Osteoblast (primary cell): Measurements from ENCODE around the gene NOX5. TPM values are rescaled to one million over a fixed set of nuclear protein-coding genes. Genes with fewer than 3 reads are reported as not detected.

Experiments used
- DNase-seq: peaks from one replicate; pipeline ENCODE4 v3.0.0; 2011; ENCODE audit warnings: low spot score, mixed read lengths; ENCODE audit not compliant: insufficient read length; ENCODE audit errors: missing footprints
- H2AFZ ChIP-seq: 2 replicates; pipeline ENCODE4 v1.6.0; 2011; ENCODE audit warnings: mild to moderate bottlenecking, low read length
- H3K27ac ChIP-seq: 2 replicates; pipeline ENCODE4 v1.5.1; 2011; ENCODE audit warnings: mild to moderate bottlenecking, low read depth, low read length, moderate library complexity
- H3K27me3 ChIP-seq: 2 replicates; pipeline ENCODE4 v1.6.0; 2012; ENCODE audit warnings: mild to moderate bottlenecking, control low read depth, inconsistent platforms, low read length, moderate library complexity; ENCODE audit not compliant: insufficient read depth
- H3K36me3 ChIP-seq: 2 replicates; pipeline ENCODE4 v1.5.1; 2011; ENCODE audit warnings: mild to moderate bottlenecking, low read length, control low read depth, moderate library complexity; ENCODE audit not compliant: insufficient read depth
- H3K4me1 ChIP-seq: 2 replicates; pipeline ENCODE4 v1.5.1; 2011; ENCODE audit warnings: mild to moderate bottlenecking, low read length, control low read depth, moderate library complexity; ENCODE audit not compliant: insufficient read depth
- H3K4me2 ChIP-seq: 2 replicates; pipeline ENCODE4 v1.6.0; 2011; ENCODE audit warnings: mild to moderate bottlenecking, low read length; ENCODE audit not compliant: insufficient read depth
- H3K4me3 ChIP-seq: fragments of 200-600 bp; sonication (generic); 3 replicates; pipeline ENCODE4 v1.5.1; 2012; ENCODE audit warnings: mild to moderate bottlenecking, low read length, inconsistent platforms; ENCODE audit not compliant: insufficient read depth
- H3K79me2 ChIP-seq: 2 replicates; pipeline ENCODE4 v1.6.0; 2012; ENCODE audit warnings: mild to moderate bottlenecking, low read length, control low read depth, inconsistent platforms; ENCODE audit not compliant: insufficient read depth
- H3K9me3 ChIP-seq: 2 replicates; pipeline ENCODE4 v1.5.1; 2011; ENCODE audit warnings: low read depth, low read length, control low read depth
- H4K20me1 ChIP-seq: 2 replicates; pipeline ENCODE4 v1.6.0; 2012; ENCODE audit warnings: mild to moderate bottlenecking, low read length, control low read depth; ENCODE audit not compliant: insufficient read depth
- total RNA-seq: library from RNA; depleted of rRNA; stranded (reverse); fragments of >200 nt; gene quantifications from 2 replicates; pipeline ENCODE4 v1.2.3, GENCODE V29; 2012
- TF ChIP-seq, protein P1 (sequence below): IDR thresholded peaks from 2 replicates; pipeline ENCODE4 v1.5.1; 2011; ENCODE audit warnings: mild to moderate bottlenecking, low read depth, low read length, moderate library complexity; ENCODE audit errors: extremely low read depth

The NOX5 gene
- total RNA-seq, 1 donor, result 0.36 TPM

DNA sequence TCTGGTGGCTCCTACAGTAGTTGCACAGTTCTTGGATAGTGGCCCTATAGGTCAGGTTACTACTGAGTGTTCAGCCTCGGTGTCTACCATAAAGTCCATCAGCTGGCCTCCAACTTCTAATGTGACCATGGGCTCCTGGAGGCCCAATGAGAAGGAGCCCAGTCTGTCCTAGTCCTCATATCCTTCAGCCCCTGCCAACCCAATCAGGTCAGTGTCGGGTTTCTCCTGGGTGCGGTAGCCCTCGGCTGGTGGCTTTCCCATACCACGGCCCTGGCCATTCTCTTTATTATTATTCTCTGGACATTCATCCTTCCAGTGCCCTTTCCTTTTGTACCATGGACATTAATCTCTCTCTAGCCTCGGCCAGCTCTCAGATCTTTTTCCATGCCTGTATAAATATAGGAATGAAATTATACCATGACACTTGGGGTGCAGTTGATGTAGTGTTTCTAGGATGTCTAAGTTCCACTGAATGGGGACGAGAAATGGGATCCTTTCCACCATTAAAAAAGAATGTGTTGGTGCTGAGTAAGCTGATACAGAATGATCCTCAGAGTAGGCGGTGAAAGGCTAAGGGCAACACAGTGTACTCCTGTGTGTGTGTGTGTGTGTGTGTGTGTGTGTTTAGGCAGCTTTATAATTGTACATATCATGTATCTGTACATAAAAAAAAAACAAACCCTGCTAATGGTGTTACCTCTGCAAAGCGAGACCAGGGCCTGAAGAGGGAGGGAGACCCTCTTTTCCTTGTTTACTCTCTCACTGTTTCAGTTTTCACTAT, 19.3 kb upstream of the NOX5 start:
- Histone ChIP-seq H3K27ac (no peak overlapping the region), H3K9me3 (no peaks in the 10 kb centered on the region), H2AFZ (no peak overlapping the region), H3K36me3 (no peaks in the 10 kb centered on the region), H3K79me2 (no peaks in the 10 kb centered on the region), H3K4me1 (peaks cover 21% of the 10 kb centered on the region), H3K4me2 (no peak overlapping the region), H4K20me1 (no peaks in the 10 kb centered on the region), H3K27me3 (no peaks in the 10 kb centered on the region), H3K4me3 (no peak overlapping the region)
- TF ChIP-seq, protein P1, sequence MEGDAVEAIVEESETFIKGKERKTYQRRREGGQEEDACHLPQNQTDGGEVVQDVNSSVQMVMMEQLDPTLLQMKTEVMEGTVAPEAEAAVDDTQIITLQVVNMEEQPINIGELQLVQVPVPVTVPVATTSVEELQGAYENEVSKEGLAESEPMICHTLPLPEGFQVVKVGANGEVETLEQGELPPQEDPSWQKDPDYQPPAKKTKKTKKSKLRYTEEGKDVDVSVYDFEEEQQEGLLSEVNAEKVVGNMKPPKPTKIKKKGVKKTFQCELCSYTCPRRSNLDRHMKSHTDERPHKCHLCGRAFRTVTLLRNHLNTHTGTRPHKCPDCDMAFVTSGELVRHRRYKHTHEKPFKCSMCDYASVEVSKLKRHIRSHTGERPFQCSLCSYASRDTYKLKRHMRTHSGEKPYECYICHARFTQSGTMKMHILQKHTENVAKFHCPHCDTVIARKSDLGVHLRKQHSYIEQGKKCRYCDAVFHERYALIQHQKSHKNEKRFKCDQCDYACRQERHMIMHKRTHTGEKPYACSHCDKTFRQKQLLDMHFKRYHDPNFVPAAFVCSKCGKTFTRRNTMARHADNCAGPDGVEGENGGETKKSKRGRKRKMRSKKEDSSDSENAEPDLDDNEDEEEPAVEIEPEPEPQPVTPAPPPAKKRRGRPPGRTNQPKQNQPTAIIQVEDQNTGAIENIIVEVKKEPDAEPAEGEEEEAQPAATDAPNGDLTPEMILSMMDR, result no peak
- no peak for DNase-seq

DNA sequence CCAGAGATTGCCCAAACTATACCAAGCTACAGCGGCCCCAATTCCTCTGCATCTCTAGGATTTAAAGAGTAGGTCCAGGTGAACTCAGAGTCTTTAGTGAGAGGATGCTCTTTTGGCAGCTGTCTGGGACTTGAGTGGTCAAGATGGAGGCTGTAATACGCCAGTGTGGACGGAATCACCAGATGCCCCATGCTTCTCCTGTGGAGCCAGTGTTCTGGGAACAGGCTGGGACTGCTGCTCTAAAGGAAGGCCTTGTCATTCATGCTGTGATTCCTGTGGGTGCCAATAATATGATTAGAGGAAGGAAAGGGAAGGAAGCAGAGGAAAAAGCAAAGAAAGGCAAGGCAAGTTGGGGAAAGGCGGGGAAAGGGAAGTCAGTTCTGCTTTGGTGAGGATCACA, 17.4 kb upstream of the NOX5 start:
- H3K4me1 ChIP-seq, result peaks cover 21% of the 10 kb centered on the region
- peaks cover 10% of the 10 kb centered on the region for H3K27me3 ChIP-seq
- no peak overlapping the region for H2AFZ ChIP-seq
- H3K27ac ChIP-seq, result no peak overlapping the region
- no peaks in the 10 kb centered on the region for H3K36me3 ChIP-seq
- H3K9me3 ChIP-seq, result no peaks in the 10 kb centered on the region
- H3K79me2 ChIP-seq, result no peaks in the 10 kb centered on the region
- H3K4me3 ChIP-seq, result no peak overlapping the region
- H3K4me2 ChIP-seq, result no peak overlapping the region
- TF ChIP-seq, protein P1, result no peak
- DNase-seq, result no peak
- H4K20me1 ChIP-seq, result no peaks in the 10 kb centered on the region

DNA sequence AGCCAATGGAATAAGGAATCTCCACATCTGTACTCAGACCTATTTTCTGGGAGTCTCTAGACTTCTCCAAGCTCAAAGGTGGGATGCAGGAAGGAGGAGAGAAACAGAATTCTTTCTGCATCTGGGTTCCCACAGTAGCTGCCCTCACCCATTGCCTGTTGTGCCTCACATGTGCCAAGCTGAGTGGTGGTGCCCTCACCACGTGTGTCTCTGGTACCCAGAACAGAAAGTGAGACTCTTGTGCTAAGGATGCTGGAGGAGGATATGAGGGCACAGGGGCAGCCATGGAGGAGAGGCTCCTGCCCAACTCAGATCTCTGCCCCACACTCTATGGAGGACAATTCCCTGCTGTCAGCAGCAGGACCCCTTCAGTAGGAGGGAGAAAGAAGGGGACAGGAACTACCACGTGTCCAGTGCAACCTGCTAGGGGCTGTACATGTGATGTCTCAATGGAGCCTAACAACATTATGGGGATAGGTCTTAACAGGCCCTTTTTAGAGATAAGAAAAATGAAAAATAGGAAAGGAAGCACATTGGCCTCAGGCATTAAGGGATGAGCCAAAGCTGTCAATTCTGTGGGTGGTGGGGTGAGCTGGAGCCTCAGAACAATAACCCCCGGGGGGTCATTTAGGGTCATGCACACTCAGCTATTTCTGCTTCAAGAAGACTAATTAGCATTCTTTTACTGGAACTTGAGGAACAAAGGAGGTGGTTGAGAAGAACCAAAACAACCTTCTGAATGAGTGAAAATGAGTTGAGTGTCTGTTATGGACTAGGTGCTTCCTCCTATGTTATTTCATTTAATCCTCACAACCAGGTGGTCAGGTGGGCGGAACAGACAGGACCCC, 16.3 kb upstream of the NOX5 start:
- H2AFZ ChIP-seq, result no peak overlapping the region
- H3K36me3 ChIP-seq, result no peaks in the 10 kb centered on the region
- TF ChIP-seq, protein P1, result no peak
- no peak for DNase-seq
- H3K79me2 ChIP-seq, result no peaks in the 10 kb centered on the region
- no peak overlapping the region for H3K4me3 ChIP-seq
- H3K27me3 ChIP-seq, result peaks cover 10% of the 10 kb centered on the region
- H3K27ac ChIP-seq, result no peak overlapping the region
- no peaks in the 10 kb centered on the region for H4K20me1 ChIP-seq
- H3K4me1 ChIP-seq, result peaks cover 21% of the 10 kb centered on the region
- H3K9me3 ChIP-seq, result no peaks in the 10 kb centered on the region
- no peak overlapping the region for H3K4me2 ChIP-seq

DNA sequence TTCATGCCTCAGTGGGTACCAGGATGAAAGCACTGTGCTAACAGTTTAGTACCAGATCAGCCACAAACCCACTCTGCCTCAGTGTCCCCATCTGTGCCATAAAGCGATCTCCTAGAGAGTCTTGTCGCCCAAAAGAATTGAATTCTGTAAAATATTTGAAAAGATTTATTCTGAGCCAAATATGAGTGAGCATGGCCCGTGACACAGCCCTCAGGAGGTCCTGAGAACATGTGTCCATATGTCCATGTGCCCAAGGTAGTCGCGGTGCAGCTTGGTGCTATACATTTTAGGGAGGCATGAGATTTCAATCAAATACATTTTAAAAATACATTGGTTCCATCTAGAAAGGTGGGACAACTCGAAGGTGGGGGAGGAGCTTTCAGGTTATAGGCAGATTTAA, 15.4 kb upstream of the NOX5 start:
- no peak overlapping the region for H2AFZ ChIP-seq
- H3K4me1 ChIP-seq, result peaks cover 11% of the 10 kb centered on the region
- TF ChIP-seq, protein P1, result no peak
- H4K20me1 ChIP-seq, result no peaks in the 10 kb centered on the region
- no peak overlapping the region for H3K4me3 ChIP-seq
- no peak for DNase-seq
- no peaks in the 10 kb centered on the region for H3K79me2 ChIP-seq
- no peaks in the 10 kb centered on the region for H3K36me3 ChIP-seq
- no peak overlapping the region for H3K27ac ChIP-seq
- no peaks in the 10 kb centered on the region for H3K9me3 ChIP-seq
- H3K4me2 ChIP-seq, result no peak overlapping the region
- H3K27me3 ChIP-seq, result peaks cover 10% of the 10 kb centered on the region
